Adrenal gland (tissue), 12 donors: ENCODE data around the gene RAD52. TPM values are rescaled to one million over a fixed set of nuclear protein-coding genes. Genes with fewer than 3 reads are reported as not detected.

Source experiments
- DNase-seq, 7 donors: peaks; one replicate each; pipeline ENCODE4 v3.0.0-alpha.2; 2019 to 2020
- H3K27ac ChIP-seq, 5 donors: fragments of 200-600 bp; sonication (generic) in 4 of 5; 1 replicate in 3 of 5; 2 replicates in 2 of 5; pipeline versions ENCODE4 v1.5.1 to v1.8.0; 2016 to 2020; ENCODE audit warnings: mild to moderate bottlenecking in 1 of 5
- H3K27me3 ChIP-seq: fragments of 200-600 bp; 2 replicates; pipeline ENCODE4 v1.8.0; 2021
- H3K36me3 ChIP-seq, 2 donors: fragments of 200-600 bp; replicated peaks in 1 of 2; 1 replicate in 1 of 2; 2 replicates in 1 of 2; pipeline versions ENCODE4 v1.5.1 to v1.8.0; 2018 to 2022
- H3K4me1 ChIP-seq, 2 donors: fragments of 200-600 bp; replicated peaks in 1 of 2; 1 replicate in 1 of 2; 2 replicates in 1 of 2; pipeline versions ENCODE4 v1.5.1 to v1.8.0; 2018 to 2021
- H3K4me3 ChIP-seq, 4 donors: fragments of 200-600 bp; sonication (generic) in 3 of 4; one replicate each; pipeline ENCODE4 v1.5.1; 2016 to 2018
- H3K9me3 ChIP-seq, 3 donors: fragments of 200-600 bp; sonication (generic) in 1 of 3; replicated peaks in 1 of 3; 1 replicate in 2 of 3; 2 replicates in 1 of 3; pipeline versions ENCODE4 v1.5.1 to v1.8.0; 2016 to 2021
- CTCF ChIP-seq, 6 experiments: fragments of 450-650 bp in 4 of 6; fragments of 200-600 bp in 2 of 6; sonication (generic) in 1 of 6; IDR thresholded peaks; 1 replicate in 5 of 6; 2 replicates in 1 of 6; pipeline versions ENCODE4 v1.5.1 to v1.8.0; 2016 to 2021; ENCODE audit warnings: antibody characterized with exemption in 6 of 6, mild to moderate bottlenecking in 2 of 6, moderate library complexity in 1 of 6
- POLR2A ChIP-seq, 2 donors: fragments of 450-650 bp; IDR thresholded peaks; one replicate each; pipeline ENCODE4 v1.6.1; 2017; ENCODE audit warnings: antibody characterized with exemption in 2 of 2, mild to moderate bottlenecking in 2 of 2, moderate library complexity in 1 of 2
- WGBS, 4 donors: extraction: QIAGEN DNeasy Blood & Tissue Kit in 2 of 4; methylation state at CpG; one replicate each; pipeline versions ENCODE4 v1.1.5 to v1.1.7; 2013 to 2017; 5-methylcytosine and 5-hydroxymethylcytosine counted together
- intact Hi-C, 2 donors: fragments of 100-400 bp; cut with DNase I; formaldehyde crosslinking; loops; one replicate each; pipeline versions ENCODE4 v1.14.1 to v1.15.0; 2022 to 2023
- polyA plus RNA-seq, 3 donors: library from polyadenylated mRNA; stranded (reverse); fragments of 200-250 nt in 2 of 3; fragments of 350-450 nt in 1 of 3; fragmentation: Illumina TruSeq in 1 of 3; extraction: RNeasy Lipid Tissue Mini Kit (QIAGEN cat#74804) in 1 of 3; gene quantifications; one replicate each; pipeline ENCODE4 v1.2.3, GENCODE V29; 2013 to 2014
- total RNA-seq, 9 donors: library from RNA; depleted of rRNA in 4 of 9; stranded (reverse); fragments of >200 nt in 4 of 9; fragments of 120-200 nt in 1 of 9; fragmentation: NEBNext Ultra II Directional in 1 of 9; extraction: Animal tissue kit (Norgen Biotek cat#: 25700) in 1 of 9; gene quantifications; one replicate each; pipeline versions ENCODE4 v1.1.0 to v1.2.4, GENCODE V29; 2013 to 2023
- donor health status: healthy with polysubstance abuse.
- donor health status: Bipolar disorder and iron deficiency.
- donor health status: DM: yes; HTN: yes; CAD: no.
- donor health status: DM: no; HTN: no; CAD: no.
- donor health status: DM: no; HTN: no; CAD: no.
- donor health status: DM: yes; HTN: yes; CAD: no.

The RAD52 gene
- total and polyA plus RNA-seq, 12 donors, result 5.5 to 22.6 (median 11.2) TPM

- 82 to 90% (median 86%) methylated on average over 5 of the region's 5 CpGs for WGBS, 4 donors
- intact Hi-C loops, result no loop called here
- H3K27me3 ChIP-seq, result no peaks in the 10 kb centered on the region
- H3K9me3 ChIP-seq, result no peaks in the 10 kb centered on the region
- H3K36me3 ChIP-seq, result peaks cover 0 to 75% of the 10 kb centered on the region in 2 donors
- no peak overlapping the region for H3K27ac ChIP-seq
- DNase-seq, result no peak
- no peak overlapping the region for H3K4me3 ChIP-seq
- no peaks in the 10 kb centered on the region for H3K4me1 ChIP-seq
- no peak for TF ChIP-seq POLR2A (IDR thresholded peaks at IDR 0.05)
- TF ChIP-seq CTCF (IDR thresholded peaks at IDR 0.05), result no peak
Measured at GRCh38 chr12:903055-903454, 46.4 kb downstream of the RAD52 start.

- no peaks in the 10 kb centered on the region for H3K27me3 ChIP-seq
- peaks cover 0 to 73% of the 10 kb centered on the region in 2 donors for H3K36me3 ChIP-seq
- 88 to 93% (median 91%) methylated on average over 3 of the region's 3 CpGs for WGBS, 4 donors
- DNase-seq, result no peak
- no peak overlapping the region for H3K27ac ChIP-seq
- TF ChIP-seq CTCF (IDR thresholded peaks at IDR 0.05) (no peak), POLR2A (IDR thresholded peaks at IDR 0.05) (no peak)
- H3K9me3 ChIP-seq, result no peaks in the 10 kb centered on the region
- no peak overlapping the region for H3K4me3 ChIP-seq
- intact Hi-C loops, result no loop called here
- H3K4me1 ChIP-seq, result no peaks in the 10 kb centered on the region
Measured at GRCh38 chr12:902581-902980, 46.9 kb downstream of the RAD52 start.

GRCh38 chr12:897386-897785 lies 52.1 kb downstream of the RAD52 start:
- H3K4me3 ChIP-seq, result no peak overlapping the region
- no peaks in the 10 kb centered on the region for H3K9me3 ChIP-seq
- H3K36me3 ChIP-seq, result peaks cover 0 to 67% of the 10 kb centered on the region in 2 donors
- TF ChIP-seq POLR2A (IDR thresholded peaks at IDR 0.05) (no peak), CTCF (IDR thresholded peaks at IDR 0.05) (no peak)
- DNase-seq, result no peak
- H3K27me3 ChIP-seq, result no peaks in the 10 kb centered on the region
- H3K27ac ChIP-seq, result no peak overlapping the region
- intact Hi-C loops, result no loop called here
- WGBS, 4 donors, result 77 to 83% (median 80%) methylated on average over 4 of the region's 4 CpGs
- no peaks in the 10 kb centered on the region for H3K4me1 ChIP-seq

GRCh38 chr12:896031-896430 lies 53.5 kb downstream of the RAD52 start:
- DNase-seq, result no peak
- intact Hi-C loops, result no loop called here
- H3K27me3 ChIP-seq, result no peaks in the 10 kb centered on the region
- TF ChIP-seq CTCF (IDR thresholded peaks at IDR 0.05) (no peak), POLR2A (IDR thresholded peaks at IDR 0.05) (no peak)
- H3K27ac ChIP-seq, result no peak overlapping the region
- H3K36me3 ChIP-seq, result peaks cover 0 to 62% of the 10 kb centered on the region in 2 donors
- WGBS, 4 donors, result 69 to 82% (median 74%) methylated on average over 4 of the region's 4 CpGs
- H3K9me3 ChIP-seq, result no peaks in the 10 kb centered on the region
- H3K4me3 ChIP-seq, result no peak overlapping the region
- no peaks in the 10 kb centered on the region for H3K4me1 ChIP-seq
